SK-N-MC (cell line): Measurements from ENCODE around the gene PRTG.

Experiments used
- EZH2 ChIP-seq: fragments of 200-600 bp; sonication (generic); IDR thresholded peaks from one replicate; pipeline ENCODE4 v1.6.1; 2017; ENCODE audit warnings: antibody characterized with exemption
- POLR2AphosphoS5 ChIP-seq: IDR thresholded peaks from 2 replicates; pipeline ENCODE4 v1.6.1; 2012; ENCODE audit warnings: mild to moderate bottlenecking, low read depth, low read length, borderline replicate concordance

DNA sequence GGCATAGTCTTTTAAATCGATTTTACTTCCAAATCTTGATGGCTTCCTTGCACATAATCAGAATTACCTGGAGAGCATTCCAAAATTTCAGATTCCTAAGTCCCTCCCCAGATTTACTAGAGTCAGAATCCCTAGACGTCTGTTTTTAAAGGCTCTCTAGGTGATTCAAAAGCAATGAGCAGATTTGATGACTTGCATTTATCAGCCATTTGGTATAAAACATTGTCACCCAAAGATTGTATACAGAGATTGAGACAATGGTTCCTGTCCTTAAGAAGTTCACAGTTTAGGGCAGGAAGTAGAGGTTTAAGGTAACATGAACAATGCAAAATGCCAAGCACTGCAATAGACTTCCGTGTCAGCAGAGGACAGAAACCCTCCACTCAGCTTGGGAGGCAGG is 152.2 kb downstream of the PRTG start:
- TF ChIP-seq EZH2 (no peak), POLR2AphosphoS5 (no peak)
